HG03066 (cell line): ENCODE results near the gene GGN.
A peak's percentile ranks its signal among the peaks of the same experiment; 100 is the strongest.

ENCODE experiments used
- ATAC-seq: cut with Tn5 transposase; IDR thresholded peaks from one replicate; pipeline ENCODE4 v1.9.1; 2021; ENCODE audit warnings: low read depth; ENCODE audit not compliant: unreplicated experiment

GGN gene

GRCh38 chr19:38388349-38389100 is 691 bp upstream of the GGN start, which contains the start of gene SPRED3:
SPRED3 (plus strand) TSS chr19:38388697; CDS start chr19:38390303, 1,606 bp downstream.
- ATAC-seq, result no peak

DNA sequence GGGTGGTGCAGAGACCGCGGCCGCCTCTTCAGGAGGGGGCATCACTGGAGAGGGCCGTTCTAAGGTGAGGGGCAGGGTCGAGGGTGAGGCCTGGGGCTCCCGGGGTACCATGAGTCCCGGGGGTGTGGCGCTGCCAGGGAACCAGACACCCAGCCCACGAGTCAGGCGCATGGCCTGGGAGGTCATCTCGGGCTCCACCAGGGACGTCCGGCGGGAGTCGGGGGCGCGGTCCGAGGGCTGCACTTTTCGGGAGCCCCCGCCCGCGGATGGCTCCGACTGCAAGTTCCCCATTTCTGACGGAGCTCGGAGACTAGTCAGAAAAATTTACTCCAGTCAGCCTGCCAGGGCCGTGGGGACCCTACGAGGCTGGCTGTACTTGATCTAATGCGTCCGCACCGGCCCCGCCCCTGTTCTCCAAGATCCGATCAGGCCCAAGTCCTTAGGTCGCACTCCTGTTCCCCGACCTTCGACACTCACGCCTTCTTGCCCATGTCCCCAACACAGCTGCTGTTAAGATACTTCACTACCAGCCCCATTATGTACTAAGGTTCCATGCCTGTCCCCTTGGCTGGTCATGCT is 774 bp downstream of the GGN start:
- peak; percentile 9 for ATAC-seq

- ATAC-seq, result no peak
Measured at GRCh38 chr19:38386300-38386970, 1.4 kb downstream of the GGN start.

DNA sequence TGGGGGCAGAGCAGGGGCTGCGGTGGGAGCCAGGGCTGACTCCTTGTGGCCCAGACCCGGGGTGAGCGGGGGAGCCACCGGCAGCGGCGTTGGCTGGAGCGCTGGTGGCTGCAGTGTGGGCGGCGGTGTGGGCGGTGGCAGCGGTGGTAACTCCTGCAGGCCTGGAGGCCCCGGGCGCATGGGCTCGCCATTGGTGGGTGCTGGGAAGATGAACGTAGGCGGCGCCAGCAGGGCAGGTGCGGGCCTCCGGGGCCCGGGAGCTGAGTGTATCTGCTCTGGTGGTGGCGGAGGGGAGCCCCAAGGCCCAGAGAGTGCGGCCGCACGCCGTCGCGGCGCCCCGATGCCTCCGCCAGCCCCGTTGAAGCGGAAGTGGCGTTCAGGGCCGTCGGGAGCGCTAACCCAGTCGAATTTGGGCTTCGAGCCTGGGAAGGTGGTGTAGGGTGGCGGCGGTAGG is 2.0 kb downstream of the GGN start:
- no peak for ATAC-seq

DNA sequence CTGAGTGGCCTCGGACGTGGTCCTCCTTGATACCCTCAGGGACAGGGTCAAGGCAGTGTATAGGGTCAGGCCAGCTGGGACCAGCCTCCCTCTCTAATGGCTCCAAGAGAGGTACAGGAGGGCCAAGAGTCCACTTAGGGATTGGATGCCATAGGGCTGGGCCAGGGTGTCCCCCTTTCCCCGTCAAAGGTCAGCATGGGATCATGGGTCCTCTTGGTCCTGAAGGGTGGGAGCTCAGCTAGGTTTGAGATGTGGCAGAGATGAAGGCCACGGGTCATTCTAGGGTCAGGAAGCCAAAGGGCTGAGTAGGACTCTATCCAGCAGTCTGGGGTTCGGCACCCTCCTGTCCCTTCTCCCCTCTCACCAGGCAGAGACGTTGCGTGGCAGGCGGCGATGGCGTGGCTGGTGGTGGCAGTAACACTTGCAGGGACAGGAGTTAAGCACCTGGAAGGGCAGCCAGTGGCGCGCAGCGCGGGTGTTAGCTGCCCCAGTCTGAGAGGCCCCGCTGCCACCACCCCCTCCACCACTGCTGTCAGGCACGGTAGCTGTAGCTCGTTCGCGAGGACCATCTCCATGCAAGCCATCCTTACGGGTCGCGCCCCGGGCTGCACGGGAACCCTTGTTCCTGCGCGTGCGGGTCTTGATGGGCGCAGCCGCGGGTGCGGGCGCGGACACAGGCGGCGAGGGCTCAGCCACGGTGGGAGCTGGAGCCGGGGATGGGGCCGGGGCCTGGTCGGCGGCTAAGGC is 2.6 kb downstream of the GGN start:
- ATAC-seq, result no peak

DNA sequence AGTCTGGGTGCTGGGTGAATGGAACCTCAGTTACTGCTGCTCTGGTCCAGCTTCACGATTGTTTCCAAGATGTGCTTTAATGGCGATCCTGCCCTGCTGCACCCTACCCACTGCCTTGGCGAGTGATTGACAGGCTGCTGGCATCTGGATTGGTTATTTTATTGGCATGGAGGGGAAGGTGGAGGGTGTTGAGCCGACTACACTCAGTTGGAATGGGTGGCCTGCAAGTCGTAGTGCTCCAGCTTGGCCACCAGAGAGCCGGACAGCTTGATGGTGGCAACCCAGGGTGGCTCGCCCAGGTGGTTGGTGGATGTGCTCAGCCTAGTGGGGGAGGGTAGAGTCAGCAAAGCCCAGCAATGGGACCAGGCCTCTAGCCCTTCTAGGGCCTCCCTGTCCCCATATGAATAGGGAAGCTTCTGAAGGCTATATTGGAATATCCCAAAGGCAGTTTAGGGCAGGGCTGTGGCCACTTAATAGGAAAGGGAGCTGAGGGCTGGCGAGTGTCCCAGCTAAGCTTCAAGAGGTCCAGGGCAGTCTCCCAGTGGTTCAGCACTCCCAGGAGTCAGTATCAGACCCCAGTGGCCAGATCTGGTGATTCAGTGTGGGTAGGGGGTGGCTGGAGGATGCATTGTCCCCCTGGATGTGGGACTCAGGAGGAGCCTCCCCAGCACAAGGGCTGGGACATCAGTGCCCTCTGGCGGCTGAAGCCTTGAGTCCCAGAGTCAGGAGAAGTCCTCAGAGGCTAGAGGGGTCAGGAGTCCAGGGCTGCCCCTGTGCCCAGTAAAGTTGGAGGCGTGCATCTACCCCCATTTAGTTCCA is 3.4 kb downstream of the GGN start:
- ATAC-seq, result no peak

DNA sequence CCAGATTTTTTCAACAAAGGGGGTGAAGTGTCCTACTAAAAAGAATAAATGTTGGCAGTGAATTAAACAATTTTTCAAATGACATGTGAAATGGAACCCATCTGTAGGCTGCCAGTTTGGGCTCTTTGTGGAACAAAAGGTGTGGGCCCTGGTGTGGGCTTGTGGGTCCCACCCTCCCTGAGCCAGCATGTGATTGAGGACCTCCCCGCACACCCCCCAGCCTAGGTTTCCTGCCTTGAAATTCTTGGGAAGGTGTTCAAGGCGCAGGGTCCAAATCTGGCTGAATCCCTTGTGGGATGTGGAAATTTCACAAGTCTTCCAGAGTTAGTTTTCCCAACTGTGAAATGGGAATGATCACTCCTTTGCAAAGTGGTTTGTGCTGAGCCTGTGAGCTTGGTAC is 4.1 kb downstream of the GGN start:
- ATAC-seq, result no peak

DNA sequence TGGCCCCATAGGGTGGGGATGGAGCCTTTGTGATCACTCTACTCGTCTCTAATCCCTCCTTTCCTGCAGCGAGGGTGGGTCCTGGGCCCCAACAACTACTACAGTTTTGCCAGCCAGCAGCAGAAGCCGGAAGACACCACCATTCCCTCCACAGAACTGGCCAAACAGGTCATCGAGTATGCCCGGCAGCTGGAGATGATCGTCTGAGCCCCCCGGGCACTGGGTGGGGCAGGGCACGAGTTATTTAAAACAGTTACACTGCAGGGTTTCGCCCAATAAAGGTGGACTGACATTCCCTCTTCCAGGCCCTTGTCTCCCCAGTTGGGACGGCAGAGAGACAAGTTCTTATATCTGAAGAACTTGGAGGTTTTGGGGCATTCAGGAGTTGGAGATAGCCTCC is 4.7 kb downstream of the GGN start:
- ATAC-seq, result no peak

GRCh38 chr19:38381138-38381537 is 6.7 kb downstream of the GGN start:
- no peak for ATAC-seq

DNA sequence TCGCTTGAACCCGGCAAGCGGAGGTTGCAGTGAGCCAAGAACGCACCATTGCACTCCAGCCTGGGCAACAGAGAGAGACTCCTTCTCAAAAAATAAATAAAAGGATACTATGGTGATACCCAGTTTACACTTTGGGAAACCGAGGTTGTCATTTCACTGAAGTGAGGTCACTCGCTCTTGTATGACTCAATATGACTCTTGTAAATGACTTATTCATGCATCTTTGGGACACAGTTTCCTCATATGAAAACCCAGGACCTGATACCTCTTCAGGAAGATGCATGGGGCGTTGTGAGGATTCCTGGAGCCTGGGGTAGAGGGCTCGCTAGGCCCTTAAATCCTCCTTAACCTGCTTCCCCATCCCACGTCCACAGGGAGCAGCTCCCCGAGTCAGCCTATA is 9.0 kb downstream of the GGN start:
- no peak for ATAC-seq

DNA sequence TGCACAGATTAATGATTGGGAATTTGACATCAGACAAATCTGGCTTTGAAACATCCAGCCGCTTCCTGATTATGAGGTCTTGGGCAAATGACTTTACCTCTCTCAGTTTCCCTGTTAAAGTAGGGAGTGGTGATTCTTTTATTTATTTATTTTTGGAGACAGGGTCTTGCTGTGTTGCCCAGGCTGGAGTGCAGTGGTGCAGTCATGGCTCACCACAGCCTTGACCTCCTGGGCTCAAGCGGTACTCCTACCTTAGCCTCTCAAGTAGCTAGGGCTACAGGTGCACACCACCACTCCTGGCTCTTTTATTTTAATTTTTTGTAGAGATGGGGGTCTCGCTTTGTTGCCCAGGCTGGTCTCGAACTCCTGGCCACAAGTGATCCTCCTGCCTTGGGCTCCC is 10.8 kb downstream of the GGN start:
- no peak for ATAC-seq

DNA sequence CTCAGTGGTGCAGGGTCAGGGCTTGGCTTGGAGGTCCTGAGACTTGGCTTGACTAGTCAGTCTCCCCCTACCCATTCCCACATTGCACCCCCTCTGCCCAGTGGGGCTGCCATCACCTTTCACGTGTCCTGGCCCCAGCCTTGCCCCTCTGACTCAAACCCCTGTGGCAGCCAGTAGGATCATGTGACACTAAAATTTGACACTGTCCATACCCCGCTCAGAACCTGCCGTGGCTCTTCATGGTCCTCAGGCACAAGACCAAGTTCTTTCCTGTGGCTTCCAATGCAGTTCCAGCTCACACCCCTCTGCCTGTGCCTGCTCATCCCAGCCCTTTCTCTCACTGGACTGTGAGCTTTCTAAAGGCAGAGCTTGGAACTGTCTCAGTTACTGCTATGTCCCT is 11.3 kb downstream of the GGN start:
- ATAC-seq, result no peak

DNA sequence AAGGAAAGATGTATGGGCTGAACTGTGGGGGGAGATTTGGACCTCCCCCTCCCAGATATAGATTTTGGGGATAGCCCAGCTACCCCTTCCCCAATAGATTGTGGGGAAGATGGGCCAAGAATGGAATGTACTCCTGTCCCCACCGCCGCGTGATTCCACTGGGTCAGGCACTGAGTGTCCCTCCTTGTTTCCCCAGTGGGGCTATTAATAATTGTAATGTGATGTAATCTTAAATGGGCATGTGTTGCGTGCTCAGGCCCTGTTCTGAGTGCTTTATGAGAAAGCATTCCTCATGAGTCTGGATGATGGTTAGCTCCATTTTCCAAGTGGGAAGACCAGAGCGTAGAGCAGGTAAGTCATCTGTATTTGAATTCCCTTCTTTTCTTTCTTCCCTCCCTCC is 12.1 kb downstream of the GGN start:
- no peak for ATAC-seq

GRCh38 chr19:38375098-38375493 is 12.7 kb downstream of the GGN start:
- ATAC-seq, result no peak

DNA sequence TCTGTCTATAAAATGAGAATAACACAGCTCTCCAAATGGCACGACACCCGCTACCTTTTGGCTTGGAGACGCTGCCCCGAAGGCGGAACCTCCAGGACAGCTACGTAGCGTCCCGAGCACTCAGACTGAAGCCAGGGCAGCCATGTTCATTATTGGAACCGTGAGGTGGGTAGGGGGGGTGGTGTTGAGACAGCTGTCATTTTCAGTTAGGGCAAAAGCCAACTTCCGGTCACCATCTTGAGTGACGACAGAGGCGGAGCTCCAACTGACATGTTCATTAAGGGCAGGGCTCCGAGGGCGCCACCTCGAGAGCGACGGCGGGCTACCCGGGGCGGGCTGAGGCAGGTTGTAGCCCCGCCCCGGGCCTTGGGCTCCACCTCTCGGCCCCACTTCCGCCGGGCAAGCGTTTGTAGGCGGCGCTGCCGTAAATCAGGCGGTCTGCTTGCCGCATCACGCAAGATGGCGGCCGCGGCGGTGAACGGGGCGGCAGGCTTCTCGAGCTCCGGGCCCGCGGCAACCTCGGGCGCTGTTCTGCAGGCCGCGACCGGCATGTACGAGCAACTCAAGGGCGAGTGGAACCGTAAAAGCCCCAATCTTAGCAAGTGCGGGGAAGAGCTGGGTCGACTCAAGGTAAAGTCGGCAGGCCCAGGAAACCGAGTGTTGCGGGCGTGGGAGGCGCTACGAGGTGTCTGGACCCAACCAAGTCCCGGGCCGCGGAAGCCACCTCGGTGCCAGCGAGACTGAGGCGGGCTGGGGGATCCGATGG is 13.3 kb downstream of the GGN start, which contains the start of gene PSMD8:
TSS of gene PSMD8 (plus strand) at position 240 of the 766 bp plus-strand sequence. CDS start at position 271, 31 bp downstream.
- ATAC-seq, result peak; percentile 95

DNA sequence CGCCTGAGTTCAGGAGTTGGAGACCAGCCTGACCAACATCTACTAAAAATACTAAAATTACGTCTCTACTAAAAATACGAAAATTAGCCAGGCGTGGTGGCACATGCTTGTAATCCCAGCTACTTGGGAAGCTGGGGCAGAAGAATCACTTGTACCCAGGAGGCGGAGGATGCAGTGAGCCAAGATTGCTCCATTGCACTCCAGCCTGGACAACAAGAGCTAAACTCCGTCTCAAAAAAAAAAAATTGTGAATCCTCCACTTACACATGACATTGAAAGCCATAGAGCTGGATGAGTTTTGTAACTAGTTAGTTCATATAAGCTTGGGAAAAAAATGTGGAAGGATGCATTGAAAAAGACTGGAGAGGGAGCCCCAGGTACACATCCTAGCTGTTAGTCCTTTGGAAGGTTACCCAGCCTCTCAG is 13.9 kb downstream of the GGN start:
- ATAC-seq, result no peak

DNA sequence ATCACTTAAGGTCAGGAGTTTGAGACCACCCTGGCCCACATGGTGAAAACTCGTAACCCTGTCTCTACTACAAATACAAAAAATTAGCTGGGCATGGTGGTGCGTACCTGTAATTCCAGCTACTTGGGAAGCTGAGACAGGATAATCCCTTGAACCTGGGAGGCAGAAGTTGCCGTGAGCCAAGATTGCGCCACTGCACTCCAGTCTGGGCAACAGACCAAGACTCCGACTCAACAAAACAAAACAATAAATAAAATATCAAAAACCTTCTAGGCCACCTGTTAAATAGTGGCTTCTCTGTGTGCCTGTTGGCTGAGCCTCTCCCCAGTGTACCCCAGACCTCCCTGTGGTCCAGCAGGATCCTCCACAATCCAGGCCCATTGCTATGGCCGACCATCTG is 16.8 kb downstream of the GGN start:
- no peak for ATAC-seq

- no peak for ATAC-seq
Measured at GRCh38 chr19:38370299-38370698, 17.5 kb downstream of the GGN start.

- no peak for ATAC-seq
Measured at GRCh38 chr19:38369584-38369983, 18.2 kb downstream of the GGN start.
